WERI-Rb-1 (cell line): Measurements from ENCODE around the gene AOPEP.

Experiments
- DNase-seq: peaks from one replicate; pipeline ENCODE4 v3.0.0-alpha.2; 2020
- H3K27ac ChIP-seq: fragments of 250-450 bp; sonication (Bioruptor Pico); 2 replicates; pipeline ENCODE4 v1.5.1; 2020; ENCODE audit warnings: mild to moderate bottlenecking, moderate library complexity
- H3K27me3 ChIP-seq: fragments of 250-450 bp; sonication (Bioruptor Pico); 2 replicates; pipeline ENCODE4 v1.5.1; 2021; ENCODE audit warnings: mild to moderate bottlenecking, low read depth, moderate library complexity; ENCODE audit not compliant: insufficient read depth, severe bottlenecking
- H3K36me3 ChIP-seq: fragments of 250-450 bp; sonication (Bioruptor Pico); 2 replicates; pipeline ENCODE4 v1.5.1; 2020; ENCODE audit warnings: mild to moderate bottlenecking, moderate library complexity
- H3K4me3 ChIP-seq: 2 replicates; pipeline ENCODE4 v1.5.1; 2011; ENCODE audit warnings: low read depth, mild to moderate bottlenecking, control low read depth, low read length
- H3K9me3 ChIP-seq: fragments of 250-450 bp; sonication (Bioruptor Pico); 2 replicates; pipeline ENCODE4 v1.5.1; 2021; ENCODE audit warnings: mild to moderate bottlenecking, moderate library complexity; ENCODE audit not compliant: severe bottlenecking
- CTCF ChIP-seq: IDR thresholded peaks from 2 replicates; pipeline ENCODE4 v1.5.1; 2011; ENCODE audit warnings: low read depth, mild to moderate bottlenecking, control low read depth, inconsistent platforms, low read length

Gene AOPEP

DNA sequence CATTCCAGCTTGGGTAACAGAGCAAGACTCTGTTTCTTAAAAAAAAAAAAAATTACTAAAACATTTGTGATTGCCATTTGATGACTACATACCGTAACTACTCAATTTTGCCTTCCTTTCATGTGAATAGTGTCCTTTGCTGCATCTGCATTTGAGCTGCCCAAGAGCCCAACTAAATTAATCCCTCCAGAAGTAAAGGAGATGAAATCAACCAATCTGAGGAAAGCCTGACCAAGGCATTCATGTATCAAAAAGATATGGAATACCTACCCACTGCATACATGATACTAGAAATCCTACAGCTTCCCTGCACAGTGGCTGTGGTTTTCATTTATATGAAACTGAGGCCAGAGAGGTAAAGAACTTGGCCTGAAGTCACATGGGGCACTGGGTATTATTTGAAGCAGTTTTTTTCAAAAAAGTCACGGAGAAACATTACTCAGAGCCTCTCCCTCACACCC is 177.5 kb downstream of the AOPEP start:
- no peak for DNase-seq
- no peaks in the 10 kb centered on the region for H3K27me3 ChIP-seq
- no peaks in the 10 kb centered on the region for H3K36me3 ChIP-seq
- H3K27ac ChIP-seq, result no peak overlapping the region
- H3K4me3 ChIP-seq, result no peak overlapping the region
- no peaks in the 10 kb centered on the region for H3K9me3 ChIP-seq
- no peak for TF ChIP-seq CTCF

DNA sequence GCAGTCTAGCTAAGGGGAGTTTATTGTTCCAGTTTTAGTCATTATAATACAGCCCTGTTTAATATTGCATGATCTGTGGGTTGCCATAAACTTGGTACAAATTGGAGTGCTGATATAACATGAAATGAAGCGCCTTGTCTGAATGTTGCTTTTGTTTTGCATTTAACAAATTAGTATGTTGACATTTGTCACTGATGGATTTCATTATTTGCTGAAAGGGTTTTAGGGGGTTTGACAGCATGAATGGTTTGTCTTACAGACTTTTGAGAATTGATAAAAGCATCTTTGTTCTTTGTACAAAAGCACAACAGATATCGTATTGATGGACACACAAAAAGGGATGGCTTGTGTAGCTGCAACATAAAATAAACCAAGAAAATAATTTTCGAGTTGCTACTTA is 178.3 kb downstream of the AOPEP start:
- Histone ChIP-seq H3K9me3 (no peaks in the 10 kb centered on the region), H3K27ac (no peak overlapping the region), H3K27me3 (no peaks in the 10 kb centered on the region), H3K36me3 (no peaks in the 10 kb centered on the region), H3K4me3 (no peak overlapping the region)
- TF ChIP-seq CTCF, result no peak
- no peak for DNase-seq

- Histone ChIP-seq H3K27ac (no peak overlapping the region), H3K4me3 (no peak overlapping the region), H3K36me3 (no peaks in the 10 kb centered on the region), H3K27me3 (no peaks in the 10 kb centered on the region), H3K9me3 (no peaks in the 10 kb centered on the region)
- DNase-seq, result no peak
- no peak for TF ChIP-seq CTCF
Measured at GRCh38 chr9:94905606-94906005, 179.1 kb downstream of the AOPEP start.

GRCh38 chr9:94906181-94906580 is 179.7 kb downstream of the AOPEP start:
- no peak for TF ChIP-seq CTCF
- no peaks in the 10 kb centered on the region for H3K36me3 ChIP-seq
- H3K27me3 ChIP-seq, result no peaks in the 10 kb centered on the region
- H3K27ac ChIP-seq, result no peak overlapping the region
- H3K9me3 ChIP-seq, result no peaks in the 10 kb centered on the region
- H3K4me3 ChIP-seq, result no peak overlapping the region
- no peak for DNase-seq

DNA sequence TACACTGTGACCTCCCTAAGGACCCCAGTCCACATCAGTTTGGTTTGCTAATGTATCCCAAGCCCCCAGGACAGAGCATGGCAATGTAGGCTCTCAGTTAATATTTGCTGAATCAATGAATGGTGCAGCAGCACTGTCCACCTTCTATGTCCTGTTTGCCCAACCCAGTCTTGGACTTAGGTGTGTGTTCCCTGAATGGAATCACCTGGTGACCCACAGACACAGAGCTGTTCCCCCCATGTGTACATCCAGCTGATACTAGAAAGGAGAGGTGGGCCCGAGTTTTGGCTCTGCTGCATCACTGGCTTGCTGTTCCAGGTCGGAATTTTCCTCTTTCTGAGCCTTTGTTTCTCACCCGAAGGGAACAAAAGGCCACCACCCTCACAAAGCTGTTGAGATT is 180.2 kb downstream of the AOPEP start:
- no peak overlapping the region for H3K4me3 ChIP-seq
- H3K27ac ChIP-seq, result no peak overlapping the region
- no peak for TF ChIP-seq CTCF

DNA sequence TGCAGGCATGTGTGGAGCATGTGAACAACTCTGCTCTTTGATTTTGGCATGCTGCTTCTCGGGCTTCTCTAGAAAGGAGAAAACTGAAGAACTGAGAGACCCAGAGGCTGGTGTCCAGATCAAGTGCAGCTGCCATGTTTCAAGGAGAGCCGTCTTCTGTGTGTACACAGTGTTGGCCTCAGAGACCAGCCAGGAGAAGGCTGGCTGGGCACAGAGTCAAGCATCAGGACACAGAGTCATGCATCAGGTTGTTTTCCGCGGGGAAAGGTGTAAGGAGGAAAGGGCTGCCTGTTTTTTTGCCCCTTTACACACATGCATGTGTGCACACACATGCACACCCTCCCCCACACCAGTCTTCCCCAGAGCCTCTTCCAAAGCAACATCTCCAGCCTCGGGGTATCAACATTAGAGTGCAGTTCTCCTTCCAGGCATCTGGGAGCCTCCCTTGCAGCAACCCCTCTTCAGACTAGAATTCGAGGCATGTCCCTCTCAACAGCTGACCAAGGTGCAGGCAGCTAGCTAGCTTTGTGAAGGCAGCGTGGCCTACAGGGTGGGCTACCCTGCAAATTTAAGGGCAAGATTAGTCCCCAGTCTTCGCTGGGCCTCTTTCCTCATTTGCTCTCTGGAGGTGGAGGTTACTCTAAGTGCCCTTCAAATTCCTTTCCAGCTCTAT is 180.9 kb downstream of the AOPEP start:
- Histone ChIP-seq H3K27ac (no peak overlapping the region), H3K9me3 (no peaks in the 10 kb centered on the region), H3K36me3 (no peaks in the 10 kb centered on the region), H3K4me3 (no peak overlapping the region), H3K27me3 (no peaks in the 10 kb centered on the region)
- no peak for DNase-seq
- no peak for TF ChIP-seq CTCF

More for the DNA sequence above, 180.2 kb downstream of the AOPEP start:
- Histone ChIP-seq H3K27me3 (no peaks in the 10 kb centered on the region), H3K9me3 (no peaks in the 10 kb centered on the region), H3K36me3 (no peaks in the 10 kb centered on the region)
- no peak for DNase-seq
